ENCODE measurements around the gene PIK3C2G. TPM values are rescaled to one million over a fixed set of nuclear protein-coding genes. Genes with fewer than 3 reads are reported as not detected.

The PIK3C2G gene
- total and polyA plus RNA-seq, 2 experiments from 2014 or later = not detected

GRCh38 chr12:18264581-18265075 lies 3.3 kb downstream of the PIK3C2G start:
- no peaks in the 10 kb centered on the region for H3K36me3 ChIP-seq (ENCODE audit: low read depth)
- H3K79me2 ChIP-seq (ENCODE audit: insufficient read depth) = no peaks in the 10 kb centered on the region
- TF ChIP-seq EZH2 (IDR thresholded peaks at IDR 0.05; ENCODE audit: insufficient read depth, poor library complexity, severe bottlenecking) (no peak), EZH2phosphoT487 (IDR thresholded peaks at IDR 0.05; ENCODE audit: insufficient read depth, low read depth) (no peak)
- no peaks in the 10 kb centered on the region for H3F3A ChIP-seq (ENCODE audit: insufficient read depth)
- in situ Hi-C loops (cut with MboI) = loop anchor here (25.0 kb wide), 1 partner anchor 1023 kb away; no protein-coding TSS in a partner anchor
- H3K27me3 ChIP-seq (replicated peaks; ENCODE audit: insufficient read depth) = no peaks in the 10 kb centered on the region
- no peak overlapping the region for H3K4me2 ChIP-seq (ENCODE audit: unreplicated experiment)
- DNase-seq = no peak
- no peak overlapping the region for H3K9ac ChIP-seq
- no peaks in the 10 kb centered on the region for H3K9me2 ChIP-seq (ENCODE audit: insufficient read depth)
- H3K9me3 ChIP-seq (ENCODE audit: low read depth) = peaks cover 3% of the 10 kb centered on the region
- H3K4me1 ChIP-seq (ENCODE audit: insufficient read depth) = no peaks in the 10 kb centered on the region
- WGBS, 2 experiments (ENCODE audit: low coverage in 1 of 2, low lambda C conversion rate in 2 of 2, missing lambda C conversion rate in 2 of 2) = 76 to 93% methylated on average over 1 of the region's 1 CpG
- H3K4me3 ChIP-seq = no peak overlapping the region
- no peaks in the 10 kb centered on the region for H4K20me1 ChIP-seq (ENCODE audit: insufficient read depth)
- no peak overlapping the region for H3K27ac ChIP-seq
- no peak overlapping the region for H2AFZ ChIP-seq

- in situ Hi-C loops (cut with MboI) = loop anchor here (25.0 kb wide), 1 partner anchor 1020 kb away; no protein-coding TSS in a partner anchor
- H3K9ac ChIP-seq = no peak overlapping the region
- H3K79me2 ChIP-seq (ENCODE audit: insufficient read depth) = no peaks in the 10 kb centered on the region
- H3K9me2 ChIP-seq (ENCODE audit: insufficient read depth) = no peaks in the 10 kb centered on the region
- no peak overlapping the region for H3K4me2 ChIP-seq (ENCODE audit: unreplicated experiment)
- no peaks in the 10 kb centered on the region for H4K20me1 ChIP-seq (ENCODE audit: insufficient read depth)
- no peaks in the 10 kb centered on the region for H3K4me1 ChIP-seq (ENCODE audit: insufficient read depth)
- H3K27ac ChIP-seq = no peak overlapping the region
- no peaks in the 10 kb centered on the region for H3K36me3 ChIP-seq (ENCODE audit: low read depth)
- no peak overlapping the region for H2AFZ ChIP-seq
- H3K27me3 ChIP-seq (replicated peaks; ENCODE audit: insufficient read depth) = no peaks in the 10 kb centered on the region
- H3F3A ChIP-seq (ENCODE audit: insufficient read depth) = no peaks in the 10 kb centered on the region
- H3K9me3 ChIP-seq (ENCODE audit: low read depth) = peaks cover 3% of the 10 kb centered on the region
- no peak for DNase-seq
- H3K4me3 ChIP-seq = no peak overlapping the region
- no peak for TF ChIP-seq EZH2phosphoT487 (IDR thresholded peaks at IDR 0.05; ENCODE audit: insufficient read depth, low read depth)
- TF ChIP-seq EZH2 (IDR thresholded peaks at IDR 0.05; ENCODE audit: insufficient read depth, poor library complexity, severe bottlenecking) = no peak
- WGBS, 2 experiments (ENCODE audit: low coverage in 1 of 2, low lambda C conversion rate in 2 of 2, missing lambda C conversion rate in 2 of 2) = 86 to 89% methylated on average over 9 of the region's 9 CpGs
Observed at GRCh38 chr12:18267427-18268099, 6.2 kb downstream of the PIK3C2G start.

- no peaks in the 10 kb centered on the region for H3K27me3 ChIP-seq (replicated peaks; ENCODE audit: insufficient read depth)
- TF ChIP-seq EZH2 (IDR thresholded peaks at IDR 0.05; ENCODE audit: insufficient read depth, poor library complexity, severe bottlenecking) (no peak), EZH2phosphoT487 (IDR thresholded peaks at IDR 0.05; ENCODE audit: insufficient read depth, low read depth) (no peak)
- in situ Hi-C loops (cut with MboI) = loop anchor here (25.0 kb wide), 1 partner anchor 1016 kb away; no protein-coding TSS in a partner anchor
Observed at GRCh38 chr12:18270958-18271460, 9.7 kb downstream of the PIK3C2G start.

GRCh38 chr12:18275981-18276380 lies 14.7 kb downstream of the PIK3C2G start:
- WGBS, 2 experiments (ENCODE audit: low coverage in 1 of 2, low lambda C conversion rate in 2 of 2, missing lambda C conversion rate in 2 of 2) = 28 to 31% methylated on average over 1 of the region's 1 CpG
- H2AFZ ChIP-seq = peak overlapping the region; percentile 22
- in situ Hi-C loops (cut with MboI) = no loop called here

More at GRCh38 chr12:18270958-18271460, 9.7 kb downstream of the PIK3C2G start:
- Histone ChIP-seq H3F3A (ENCODE audit: insufficient read depth) (peaks cover 11% of the 10 kb centered on the region; the same call in 1 of the 2 replicates), H3K27ac (no peak overlapping the region), H3K4me2 (ENCODE audit: unreplicated experiment) (no peak overlapping the region), H2AFZ (peak overlapping the region; percentile 37; the same call in 1 of the 2 replicates), H3K9me2 (ENCODE audit: insufficient read depth) (no peaks in the 10 kb centered on the region), H4K20me1 (ENCODE audit: insufficient read depth) (no peaks in the 10 kb centered on the region), H3K36me3 (ENCODE audit: low read depth) (no peaks in the 10 kb centered on the region), H3K9ac (no peak overlapping the region), H3K4me1 (ENCODE audit: insufficient read depth) (peaks cover 8% of the 10 kb centered on the region), H3K79me2 (ENCODE audit: insufficient read depth) (no peaks in the 10 kb centered on the region), H3K4me3 (no peak overlapping the region), H3K9me3 (ENCODE audit: low read depth) (no peaks in the 10 kb centered on the region)
- WGBS, 2 experiments (ENCODE audit: low coverage in 1 of 2, low lambda C conversion rate in 2 of 2, missing lambda C conversion rate in 2 of 2) = 34 to 41% methylated on average over 3 of the region's 3 CpGs
- DNase-seq = no peak

More at GRCh38 chr12:18275981-18276380, 14.7 kb downstream of the PIK3C2G start:
- no peak overlapping the region for H3K27ac ChIP-seq
- H3K4me3 ChIP-seq = no peak overlapping the region
- no peaks in the 10 kb centered on the region for H3K36me3 ChIP-seq (ENCODE audit: low read depth)
- H3K4me2 ChIP-seq (ENCODE audit: unreplicated experiment) = peak overlapping the region; percentile 36
- H3K79me2 ChIP-seq (ENCODE audit: insufficient read depth) = no peaks in the 10 kb centered on the region
- no peaks in the 10 kb centered on the region for H4K20me1 ChIP-seq (ENCODE audit: insufficient read depth)
- DNase-seq = peak; percentile 19
- peaks cover 13% of the 10 kb centered on the region; the same call in 1 of the 2 replicates for H3F3A ChIP-seq (ENCODE audit: insufficient read depth)
- no peaks in the 10 kb centered on the region for H3K9me2 ChIP-seq (ENCODE audit: insufficient read depth)
- H3K9me3 ChIP-seq (ENCODE audit: low read depth) = no peaks in the 10 kb centered on the region
- TF ChIP-seq EZH2phosphoT487 (IDR thresholded peaks at IDR 0.05; ENCODE audit: insufficient read depth, low read depth) (no peak), EZH2 (IDR thresholded peaks at IDR 0.05; ENCODE audit: insufficient read depth, poor library complexity, severe bottlenecking) (no peak)
- peaks cover 11% of the 10 kb centered on the region for H3K4me1 ChIP-seq (ENCODE audit: insufficient read depth)
- H3K27me3 ChIP-seq (replicated peaks; ENCODE audit: insufficient read depth) = no peaks in the 10 kb centered on the region
- no peak overlapping the region for H3K9ac ChIP-seq
